HG03097 (cell line): ENCODE data around the gene SH2D6.
"Not testable (repeated sequence)": the region's sequence is repeated elsewhere in the genome, so short reads cannot be mapped to it uniquely, and the experiment has no call there.

Experiments used
- ATAC-seq: cut with Tn5 transposase; IDR thresholded peaks from one replicate; pipeline ENCODE4 v1.9.1; 2021; ENCODE audit not compliant: unreplicated experiment, low FRiP score

Gene SH2D6

DNA sequence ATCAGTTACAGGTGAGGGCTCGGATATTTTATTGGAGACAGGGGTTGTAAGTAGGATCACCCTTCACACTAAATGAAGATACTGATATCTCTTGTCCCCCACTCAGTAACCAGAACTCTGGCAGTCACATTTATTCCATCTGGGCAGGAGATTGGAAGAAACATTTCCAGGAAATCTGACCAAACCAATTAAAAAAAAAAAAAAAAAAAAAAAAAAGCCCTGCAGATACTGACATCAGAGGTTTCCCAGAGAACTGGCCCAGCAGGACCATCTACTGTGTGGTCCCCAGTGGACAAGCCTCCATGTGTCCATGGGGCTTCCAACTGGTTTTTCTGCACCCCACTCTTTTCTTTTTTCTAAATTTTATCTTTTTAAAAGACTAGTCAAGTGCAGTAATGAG, 41.3 kb downstream of the SH2D6 start:
- ATAC-seq = no peak

DNA sequence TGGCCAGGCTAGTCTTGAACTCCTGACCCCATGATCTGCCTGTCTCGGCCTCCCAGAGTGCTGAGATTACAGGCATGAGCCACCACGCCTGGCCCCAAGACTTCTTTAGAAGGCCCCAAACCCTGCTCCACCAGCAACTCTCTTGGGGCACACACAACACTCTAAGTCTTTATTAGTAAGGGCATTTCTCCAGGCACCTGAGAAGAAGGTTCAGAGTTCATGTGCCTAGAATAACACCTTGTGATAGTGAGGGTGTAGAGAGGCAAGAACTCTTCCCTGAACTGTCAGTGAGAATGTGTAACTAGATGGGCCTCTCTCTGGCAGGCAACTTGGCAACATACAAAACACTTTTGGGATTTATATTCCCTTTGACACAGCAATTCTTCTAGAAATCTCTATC, 43.8 kb downstream of the SH2D6 start:
- no peak for ATAC-seq

DNA sequence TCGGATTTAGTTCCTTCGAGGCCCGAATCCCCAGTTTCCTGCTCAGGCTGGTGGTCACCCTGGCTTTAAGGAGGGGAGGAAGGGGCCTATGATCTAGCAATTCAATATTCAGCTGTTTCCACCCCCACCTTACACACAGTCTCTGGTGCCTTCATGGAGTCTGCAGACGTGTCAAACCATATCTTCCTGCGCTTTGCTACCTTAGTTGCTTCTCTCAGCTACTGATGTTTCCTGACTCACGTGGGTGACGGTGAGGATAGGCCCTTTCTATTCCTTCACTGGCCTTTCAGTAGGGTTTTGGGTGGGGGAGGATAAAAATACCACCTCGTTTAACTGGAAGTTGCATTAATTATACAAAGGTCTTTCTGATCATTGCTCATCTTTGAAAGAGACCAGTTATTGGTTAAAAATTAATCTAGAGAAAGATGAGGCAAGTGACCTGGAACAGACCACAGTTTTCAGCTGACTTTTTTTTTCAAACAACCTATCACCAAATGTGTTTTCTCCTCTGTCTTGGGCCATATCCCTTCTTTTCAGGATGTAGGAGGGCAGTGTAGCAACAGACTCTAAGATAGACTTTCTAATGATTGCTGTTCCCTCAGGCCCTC, 49.7 kb downstream of the SH2D6 start:
- no peak for ATAC-seq

GRCh38 chr2:85468704-85469349, 50.3 kb downstream of the SH2D6 start:
- no peak for ATAC-seq

GRCh38 chr2:85470850-85471800, 52.6 kb downstream of the SH2D6 start:
- no peak for ATAC-seq

- no peak for ATAC-seq
Measured at GRCh38 chr2:85472261-85472660, 53.7 kb downstream of the SH2D6 start.

GRCh38 chr2:85475799-85476490, 57.4 kb downstream of the SH2D6 start:
- ATAC-seq = no peak

DNA sequence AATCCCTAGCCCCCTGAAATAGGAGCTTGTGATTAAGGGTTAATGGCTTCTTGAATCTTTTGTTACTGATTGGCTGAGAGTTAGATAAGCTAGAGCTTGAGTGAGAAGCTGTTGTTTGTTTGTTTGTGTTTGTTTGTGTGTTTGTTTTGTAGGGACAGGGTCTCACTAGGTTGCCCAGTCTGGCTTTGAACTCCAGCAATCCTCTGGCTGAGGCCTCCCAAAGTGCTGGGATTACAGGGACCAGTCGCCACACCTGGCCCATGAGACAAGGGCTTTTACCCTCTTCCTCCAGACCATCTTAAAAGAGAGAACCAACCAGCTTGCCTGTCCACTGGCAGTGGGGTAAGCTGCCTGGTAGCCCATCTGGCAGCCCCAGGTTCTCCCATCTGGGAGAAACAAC, 58.1 kb downstream of the SH2D6 start:
- ATAC-seq = no peak

- ATAC-seq = no peak
Measured at GRCh38 chr2:85477884-85478283, 59.4 kb downstream of the SH2D6 start.

DNA sequence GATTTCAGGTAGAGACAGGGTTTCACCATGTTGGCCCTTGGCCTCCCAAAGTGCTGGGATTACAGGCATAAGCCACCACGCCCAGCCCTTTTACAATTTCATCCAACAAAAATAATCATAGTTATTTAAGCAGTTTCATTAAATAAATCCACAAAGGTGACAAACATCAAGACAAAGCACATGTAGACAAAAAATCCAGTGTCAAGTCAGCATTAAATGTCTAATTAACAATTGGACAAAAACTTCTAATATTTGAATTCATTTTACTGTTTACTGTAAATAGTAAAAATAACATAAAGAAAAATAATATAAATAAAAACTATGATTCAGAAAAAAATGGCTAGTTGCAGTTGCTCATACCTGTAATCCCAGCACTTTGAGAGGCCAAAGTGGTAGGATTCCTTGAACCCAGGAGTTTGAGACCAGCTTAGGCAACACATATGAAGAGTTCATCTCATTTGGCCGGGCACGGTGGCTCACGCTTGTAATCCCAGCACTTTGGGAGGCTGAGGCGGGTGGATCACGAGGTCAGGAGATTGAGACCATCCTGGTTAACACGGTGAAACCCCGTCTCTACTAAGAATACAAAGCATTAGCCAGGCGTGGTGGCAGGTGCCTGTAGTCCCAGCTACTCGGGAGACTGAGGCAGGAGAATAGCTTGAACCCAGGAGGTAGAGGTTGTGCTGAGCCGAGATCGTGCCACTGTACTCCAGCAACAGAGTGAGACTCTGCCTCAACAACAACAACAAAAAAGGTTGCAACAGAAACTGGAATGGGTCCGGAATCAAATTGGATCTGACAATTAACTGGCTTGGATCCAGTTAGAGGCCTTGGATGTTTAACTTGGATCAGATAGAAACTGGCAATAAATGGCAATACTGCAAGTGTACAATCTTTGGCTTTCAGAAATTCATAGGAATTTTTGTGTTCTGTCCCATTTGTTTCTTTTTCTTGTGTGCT, 63.6 kb downstream of the SH2D6 start:
- ATAC-seq = no peak

GRCh38 chr2:85484615-85485014, 66.1 kb downstream of the SH2D6 start:
- ATAC-seq = not testable (repeated sequence)

- ATAC-seq = no peak
Measured at GRCh38 chr2:85485815-85486214, 67.3 kb downstream of the SH2D6 start.
